Smooth muscle cell (in vitro differentiated cells): ENCODE results near the gene UGDH. TPM values are rescaled to one million over a fixed set of nuclear protein-coding genes. Genes with fewer than 3 reads are reported as not detected.

Source experiments
- DNase-seq: peaks from one replicate; lab custom pipeline; 2025; ENCODE audit not compliant: unreplicated experiment; lab: John Stamatoyannopoulos, UW
- H2AFZ ChIP-seq: fragments of 200-600 bp; sonication (generic); 2 replicates; pipeline ENCODE4 v1.6.0; 2016; ENCODE audit warnings: antibody characterized with exemption, low read depth, mild to moderate bottlenecking
- H3F3A ChIP-seq: fragments of 200-600 bp; sonication (generic); 2 replicates; pipeline ENCODE4 v1.6.0; 2017; ENCODE audit warnings: antibody characterized with exemption, low read depth
- H3K27ac ChIP-seq: fragments of 200-600 bp; sonication (generic); 2 replicates; pipeline ENCODE4 v1.5.1; 2016; ENCODE audit warnings: low read depth, mild to moderate bottlenecking
- H3K27me3 ChIP-seq: fragments of 200-600 bp; sonication (generic); 2 replicates; pipeline ENCODE4 v1.6.1; 2016; ENCODE audit warnings: low read depth, mild to moderate bottlenecking
- H3K36me3 ChIP-seq: fragments of 200-600 bp; sonication (generic); 2 replicates; pipeline ENCODE4 v1.5.1; 2016; ENCODE audit warnings: low read depth
- H3K4me1 ChIP-seq: fragments of 200-600 bp; sonication (generic); 2 replicates; pipeline ENCODE4 v1.5.1; 2016; ENCODE audit warnings: low read depth
- H3K4me2 ChIP-seq: fragments of 200-600 bp; sonication (generic); 2 replicates; pipeline ENCODE4 v1.6.0; 2016; ENCODE audit warnings: mild to moderate bottlenecking
- H3K4me3 ChIP-seq: fragments of 200-600 bp; sonication (generic); 2 replicates; pipeline ENCODE4 v1.5.1; 2016; ENCODE audit warnings: mild to moderate bottlenecking
- H3K79me2 ChIP-seq: fragments of 200-600 bp; sonication (generic); 2 replicates; pipeline ENCODE4 v1.6.0; 2016; ENCODE audit warnings: low read depth, mild to moderate bottlenecking
- H3K9ac ChIP-seq: fragments of 200-600 bp; sonication (generic); 2 replicates; pipeline ENCODE4 v1.6.0; 2016; ENCODE audit warnings: low read depth
- H3K9me3 ChIP-seq: fragments of 200-600 bp; sonication (generic); replicated peaks from 2 replicates; pipeline ENCODE4 v1.5.1; 2016; ENCODE audit warnings: low read depth
- H4K20me1 ChIP-seq: fragments of 200-600 bp; sonication (generic); 2 replicates; pipeline ENCODE4 v1.6.0; 2016; ENCODE audit warnings: low read depth
- CTCF ChIP-seq: fragments of 200-600 bp; sonication (generic); IDR thresholded peaks from 2 replicates; pipeline ENCODE4 v1.5.1; 2017; ENCODE audit warnings: borderline replicate concordance, mild to moderate bottlenecking, antibody characterized with exemption; ENCODE audit not compliant: insufficient read depth, poor library complexity, severe bottlenecking
- WGBS: methylation state at CpG from one replicate; pipeline ENCODE4 v1.1.7; 2016; ENCODE audit warnings: low lambda C conversion rate; 5-methylcytosine and 5-hydroxymethylcytosine counted together
- polyA plus RNA-seq: library from polyadenylated mRNA; unstranded; fragments of >200 nt; fragmentation: Nextera tagmentation; extraction: Ambion mirVana; gene quantifications from 2 replicates; pipeline ENCODE4 v1.2.1, GENCODE V29; 2016
- total RNA-seq: library from RNA; depleted of rRNA; stranded (reverse); fragments of >200 nt; gene quantifications from 2 replicates; pipeline ENCODE4 v1.2.3, GENCODE V29; 2014

The UGDH gene
- total and polyA plus RNA-seq, 2 experiments from 2014 or later = 98.0 to 128 TPM

GRCh38 chr4:39563346-39563847 is 36.2 kb upstream of the UGDH start:
- no peak for TF ChIP-seq CTCF
- 92% methylated on average over 6 of the region's 6 CpGs for WGBS
- no peak overlapping the region for H3K27ac ChIP-seq

GRCh38 chr4:39562792-39563191 is 35.6 kb upstream of the UGDH start:
- Histone ChIP-seq H3K36me3 (no peaks in the 10 kb centered on the region), H3K79me2 (no peaks in the 10 kb centered on the region), H4K20me1 (no peaks in the 10 kb centered on the region), H3F3A (peaks cover 23% of the 10 kb centered on the region), H3K9me3 (no peaks in the 10 kb centered on the region), H2AFZ (no peak overlapping the region), H3K9ac (no peak overlapping the region), H3K4me2 (no peak overlapping the region), H3K27ac (no peak overlapping the region), H3K27me3 (no peaks in the 10 kb centered on the region), H3K4me1 (peaks cover 14% of the 10 kb centered on the region), H3K4me3 (no peak overlapping the region)
- TF ChIP-seq CTCF = no peak
- no peak for DNase-seq
- WGBS = 78% methylated on average over 5 of the region's 5 CpGs

More at GRCh38 chr4:39563346-39563847, 36.2 kb upstream of the UGDH start:
- H3F3A ChIP-seq = peaks cover 23% of the 10 kb centered on the region
- peaks cover 11% of the 10 kb centered on the region for H3K4me1 ChIP-seq
- no peak overlapping the region for H2AFZ ChIP-seq
- H3K27me3 ChIP-seq = no peaks in the 10 kb centered on the region
- H3K9ac ChIP-seq = no peak overlapping the region
- no peaks in the 10 kb centered on the region for H4K20me1 ChIP-seq
- H3K36me3 ChIP-seq = no peaks in the 10 kb centered on the region
- H3K9me3 ChIP-seq = no peaks in the 10 kb centered on the region
- no peak overlapping the region for H3K4me3 ChIP-seq
- DNase-seq = no peak
- H3K4me2 ChIP-seq = no peak overlapping the region
- no peaks in the 10 kb centered on the region for H3K79me2 ChIP-seq

GRCh38 chr4:39559626-39560025 is 32.4 kb upstream of the UGDH start:
- Histone ChIP-seq H3K79me2 (no peaks in the 10 kb centered on the region), H3K9me3 (no peaks in the 10 kb centered on the region), H3K36me3 (no peaks in the 10 kb centered on the region), H3K4me2 (no peak overlapping the region), H3K4me3 (no peak overlapping the region), H3K27me3 (no peaks in the 10 kb centered on the region), H2AFZ (no peak overlapping the region), H3K4me1 (peaks cover 23% of the 10 kb centered on the region), H3F3A (peaks cover 10% of the 10 kb centered on the region), H3K27ac (no peak overlapping the region), H3K9ac (no peak overlapping the region), H4K20me1 (no peaks in the 10 kb centered on the region)
- no peak for TF ChIP-seq CTCF
- WGBS = 86% methylated on average over 9 of the region's 9 CpGs
- DNase-seq = no peak

GRCh38 chr4:39555472-39555871 is 28.2 kb upstream of the UGDH start:
- no peak overlapping the region for H3K27ac ChIP-seq
- no peaks in the 10 kb centered on the region for H3K27me3 ChIP-seq
- peaks cover 23% of the 10 kb centered on the region for H3K4me1 ChIP-seq
- no peak for DNase-seq
- H3K79me2 ChIP-seq = no peaks in the 10 kb centered on the region
- H3K4me2 ChIP-seq = no peak overlapping the region
- WGBS = 100% methylated on average over 3 of the region's 3 CpGs
- H3K9ac ChIP-seq = no peak overlapping the region
- no peaks in the 10 kb centered on the region for H3K36me3 ChIP-seq
- no peak for TF ChIP-seq CTCF
- no peak overlapping the region for H2AFZ ChIP-seq
- no peaks in the 10 kb centered on the region for H3K9me3 ChIP-seq
- H4K20me1 ChIP-seq = no peaks in the 10 kb centered on the region
- H3F3A ChIP-seq = peaks cover 10% of the 10 kb centered on the region
- H3K4me3 ChIP-seq = no peak overlapping the region
